Gastrocnemius medialis (tissue), 4 donors: ENCODE results near the gene CMBL. TPM values are rescaled to one million over a fixed set of nuclear protein-coding genes. Genes with fewer than 3 reads are reported as not detected.

Source experiments
- ATAC-seq, 2 donors: fragments of 150-250 bp; one replicate each; pipeline ENCODE4 v1.9.1; 2016
- DNase-seq, 2 donors: peaks; one replicate each; pipeline ENCODE4 v3.0.0-alpha.2; 2019
- H3K27ac ChIP-seq, 4 donors: fragments of 200-600 bp; sonication (generic); 1 replicate in 1 of 4; 2 replicates in 3 of 4; pipeline ENCODE4 v1.5.1; 2016 to 2018; ENCODE audit warnings: mild to moderate bottlenecking in 2 of 4, moderate library complexity in 1 of 4
- H3K27me3 ChIP-seq, 3 donors: fragments of 200-600 bp; sonication (generic) in 2 of 3; 1 replicate in 1 of 3; 2 replicates in 2 of 3; pipeline versions ENCODE4 v1.5.1 to v1.6.0; 2016 to 2019; ENCODE audit warnings: mild to moderate bottlenecking in 1 of 3, moderate library complexity in 1 of 3
- H3K36me3 ChIP-seq, 2 donors: fragments of 200-600 bp; sonication (generic) in 1 of 2; one replicate each; pipeline ENCODE4 v1.5.1; 2017 to 2018
- H3K4me1 ChIP-seq, 2 donors: fragments of 200-600 bp; sonication (generic) in 1 of 2; one replicate each; pipeline ENCODE4 v1.5.1; 2016 to 2017; ENCODE audit warnings: mild to moderate bottlenecking in 2 of 2
- H3K4me3 ChIP-seq, 4 donors: fragments of 200-600 bp; sonication (generic) in 3 of 4; 1 replicate in 1 of 4; 2 replicates in 3 of 4; pipeline ENCODE4 v1.5.1; 2016 to 2019; ENCODE audit warnings: mild to moderate bottlenecking in 2 of 4
- H3K9me3 ChIP-seq, 3 donors: fragments of 200-600 bp; sonication (generic) in 2 of 3; 1 replicate in 1 of 3; 2 replicates in 2 of 3; pipeline ENCODE4 v1.5.1; 2016 to 2019
- POLR2A ChIP-seq, 2 donors: fragments of 450-650 bp; IDR thresholded peaks; one replicate each; pipeline ENCODE4 v1.6.1; 2017; ENCODE audit warnings: antibody characterized with exemption in 2 of 2, mild to moderate bottlenecking in 2 of 2, moderate library complexity in 2 of 2
- in situ Hi-C, 4 donors: fragments of 200-750 bp; cut with MboI; loops; one replicate each; pipeline versions ENCODE4 v1.15.0 to v1.8.0; 2017; ENCODE audit warnings: low sequenced_read_pairs in 4 of 4
- intact Hi-C: fragments of 100-400 bp; cut with DNase I; formaldehyde crosslinking; loops from one replicate; pipeline ENCODE4 v1.15.1; 2023; ENCODE audit warnings: low total_unique reads
- total RNA-seq, 4 donors: library from RNA; depleted of rRNA; stranded (reverse); fragments of >200 nt; gene quantifications; one replicate each; pipeline versions ENCODE4 v1.1.0 to v1.2.3, GENCODE V29; 2016
- TF ChIP-seq, protein P1 (sequence below), 5 experiments: fragments of 450-650 bp in 3 of 5; fragments of 200-600 bp in 2 of 5; sonication (generic) in 2 of 5; IDR thresholded peaks in 4 of 5; conservative IDR thresholded peaks in 1 of 5; 1 replicate in 4 of 5; 2 replicates in 1 of 5; pipeline ENCODE4 v1.5.1; 2016 to 2019; ENCODE audit warnings: antibody characterized with exemption in 5 of 5, mild to moderate bottlenecking in 3 of 5, moderate library complexity in 3 of 5

Gene CMBL
- total RNA-seq, 4 donors from 2014 or later: 7.8 to 46.7 (median 35.6) TPM

DNA sequence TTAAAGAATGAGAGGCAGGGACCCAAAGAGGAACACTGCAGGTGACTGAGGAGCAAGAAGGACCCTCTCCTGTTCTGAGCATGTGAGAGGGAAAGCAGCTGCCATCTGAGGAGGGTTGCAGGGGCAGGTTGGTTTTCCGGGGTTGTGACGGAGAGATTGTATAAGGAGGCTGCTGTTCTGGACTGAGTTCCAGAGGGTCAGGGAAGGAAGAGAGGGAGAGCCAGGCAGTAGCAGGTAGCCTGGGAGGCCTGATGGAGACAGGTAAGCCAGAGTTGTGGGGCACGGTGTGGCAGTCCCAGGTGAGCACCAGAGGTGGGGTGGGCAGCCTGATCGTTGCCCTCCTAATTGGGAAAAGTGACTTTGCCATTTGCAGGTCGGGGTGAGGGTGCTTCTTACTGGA is 47.8 kb downstream of the CMBL start:
- Histone ChIP-seq H3K27me3 (no peaks in the 10 kb centered on the region), H3K4me1 (peaks cover 0 to 4% of the 10 kb centered on the region in 2 donors), H3K4me3 (no peak overlapping the region), H3K36me3 (peaks cover 14 to 97% of the 10 kb centered on the region in 2 donors), H3K27ac (no peak overlapping the region), H3K9me3 (no peaks in the 10 kb centered on the region)
- intact Hi-C loops: no loop called here
- ATAC-seq (no peak), DNase-seq (no peak)
- in situ Hi-C loops: loop anchor here in 1 of 4 donors (10.0 kb wide), 2 partner anchors 155 to 175 kb away; no protein-coding TSS in a partner anchor
- no peak for TF ChIP-seq POLR2A (IDR thresholded peaks at IDR 0.05)
- TF ChIP-seq, protein P1, sequence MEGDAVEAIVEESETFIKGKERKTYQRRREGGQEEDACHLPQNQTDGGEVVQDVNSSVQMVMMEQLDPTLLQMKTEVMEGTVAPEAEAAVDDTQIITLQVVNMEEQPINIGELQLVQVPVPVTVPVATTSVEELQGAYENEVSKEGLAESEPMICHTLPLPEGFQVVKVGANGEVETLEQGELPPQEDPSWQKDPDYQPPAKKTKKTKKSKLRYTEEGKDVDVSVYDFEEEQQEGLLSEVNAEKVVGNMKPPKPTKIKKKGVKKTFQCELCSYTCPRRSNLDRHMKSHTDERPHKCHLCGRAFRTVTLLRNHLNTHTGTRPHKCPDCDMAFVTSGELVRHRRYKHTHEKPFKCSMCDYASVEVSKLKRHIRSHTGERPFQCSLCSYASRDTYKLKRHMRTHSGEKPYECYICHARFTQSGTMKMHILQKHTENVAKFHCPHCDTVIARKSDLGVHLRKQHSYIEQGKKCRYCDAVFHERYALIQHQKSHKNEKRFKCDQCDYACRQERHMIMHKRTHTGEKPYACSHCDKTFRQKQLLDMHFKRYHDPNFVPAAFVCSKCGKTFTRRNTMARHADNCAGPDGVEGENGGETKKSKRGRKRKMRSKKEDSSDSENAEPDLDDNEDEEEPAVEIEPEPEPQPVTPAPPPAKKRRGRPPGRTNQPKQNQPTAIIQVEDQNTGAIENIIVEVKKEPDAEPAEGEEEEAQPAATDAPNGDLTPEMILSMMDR (IDR thresholded peaks at IDR 0.05 in 4 of 5, conservative IDR thresholded peaks at IDR 0.05 in 1 of 5): no peak

GRCh38 chr5:10257870-10258269 is 49.8 kb downstream of the CMBL start:
- no peak overlapping the region for H3K27ac ChIP-seq
- no peaks in the 10 kb centered on the region for H3K9me3 ChIP-seq
- H3K4me3 ChIP-seq: no peak overlapping the region
- H3K27me3 ChIP-seq: no peaks in the 10 kb centered on the region
- H3K36me3 ChIP-seq: peaks cover 14 to 85% of the 10 kb centered on the region in 2 donors
- ATAC-seq (no peak), DNase-seq (no peak)
- in situ Hi-C loops: loop anchor here in 1 of 4 donors (10.0 kb wide), 1 partner anchor 177 kb away; no protein-coding TSS in a partner anchor
- peaks cover under 1 to 2% of the 10 kb centered on the region in 2 donors for H3K4me1 ChIP-seq
- intact Hi-C loops: no loop called here
- no peak for TF ChIP-seq POLR2A (IDR thresholded peaks at IDR 0.05)
- TF ChIP-seq, protein P1 (IDR thresholded peaks at IDR 0.05 in 4 of 5, conservative IDR thresholded peaks at IDR 0.05 in 1 of 5): no peak

DNA sequence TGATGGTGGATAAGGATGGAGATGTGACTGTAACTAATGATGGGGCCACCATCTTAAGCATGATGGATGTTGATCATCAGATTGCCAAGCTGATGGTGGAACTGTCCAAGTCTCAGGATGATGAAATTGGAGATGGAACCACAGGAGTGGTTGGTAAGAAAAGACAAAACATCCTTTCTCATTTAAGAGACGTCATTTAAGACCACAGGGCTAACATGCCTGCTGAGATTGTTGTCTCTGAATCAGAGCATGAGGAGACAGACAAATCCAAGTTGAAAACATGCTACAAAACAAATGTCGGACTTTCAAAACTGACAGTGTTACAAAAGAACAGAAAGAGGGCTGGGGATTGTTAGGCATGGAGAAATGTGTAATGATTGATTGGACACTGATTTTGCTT is 53.0 kb downstream of the CMBL start:
- no peak for ATAC-seq
- Histone ChIP-seq H3K27ac (no peak overlapping the region), H3K4me3 (no peak overlapping the region), H3K4me1 (peaks cover 16 to 19% of the 10 kb centered on the region in 2 donors), H3K9me3 (no peaks in the 10 kb centered on the region), H3K36me3 (peaks cover 9 to 53% of the 10 kb centered on the region in 2 donors), H3K27me3 (no peaks in the 10 kb centered on the region)
- in situ Hi-C loops (loop anchor here in 1 of 4 donors (10.0 kb wide), 1 partner anchor 180 kb away; no protein-coding TSS in a partner anchor), intact Hi-C loops (loop anchor here (5.0 kb wide), 1 partner anchor 508 kb away; the partner anchor contains the start of gene DAP)
- no peak for DNase-seq
- TF ChIP-seq, protein P1 (IDR thresholded peaks at IDR 0.05 in 4 of 5, conservative IDR thresholded peaks at IDR 0.05 in 1 of 5): no peak
- TF ChIP-seq POLR2A (IDR thresholded peaks at IDR 0.05): no peak

GRCh38 chr5:10253390-10253789 is 54.3 kb downstream of the CMBL start:
- ATAC-seq (no peak), DNase-seq (no peak)
- H3K27ac ChIP-seq: no peak overlapping the region
- H3K36me3 ChIP-seq: peaks cover 6 to 40% of the 10 kb centered on the region in 2 donors
- H3K4me3 ChIP-seq: no peak overlapping the region
- intact Hi-C loops: loop anchor here (5.0 kb wide), 1 partner anchor 509 kb away; the partner anchor contains the start of gene DAP
- no peaks in the 10 kb centered on the region for H3K9me3 ChIP-seq
- peaks cover 24 to 27% of the 10 kb centered on the region in 2 donors for H3K4me1 ChIP-seq
- no peaks in the 10 kb centered on the region for H3K27me3 ChIP-seq
- in situ Hi-C loops: loop anchor here in 1 of 4 donors (10.0 kb wide), 1 partner anchor 181 kb away; no protein-coding TSS in a partner anchor
- no peak for TF ChIP-seq POLR2A (IDR thresholded peaks at IDR 0.05)
- TF ChIP-seq, protein P1 (IDR thresholded peaks at IDR 0.05 in 4 of 5, conservative IDR thresholded peaks at IDR 0.05 in 1 of 5): no peak
